ENCODE measurements around the gene CAMK2B. TPM values are rescaled to one million over a fixed set of nuclear protein-coding genes. Genes with fewer than 3 reads are reported as not detected.
A peak's percentile ranks its signal among the peaks of the same experiment; 100 is the strongest.

Gene CAMK2B
- total and polyA plus RNA-seq, 7 experiments from 2014 or later = 0.12 to 0.61 TPM; not detected in 5

DNA sequence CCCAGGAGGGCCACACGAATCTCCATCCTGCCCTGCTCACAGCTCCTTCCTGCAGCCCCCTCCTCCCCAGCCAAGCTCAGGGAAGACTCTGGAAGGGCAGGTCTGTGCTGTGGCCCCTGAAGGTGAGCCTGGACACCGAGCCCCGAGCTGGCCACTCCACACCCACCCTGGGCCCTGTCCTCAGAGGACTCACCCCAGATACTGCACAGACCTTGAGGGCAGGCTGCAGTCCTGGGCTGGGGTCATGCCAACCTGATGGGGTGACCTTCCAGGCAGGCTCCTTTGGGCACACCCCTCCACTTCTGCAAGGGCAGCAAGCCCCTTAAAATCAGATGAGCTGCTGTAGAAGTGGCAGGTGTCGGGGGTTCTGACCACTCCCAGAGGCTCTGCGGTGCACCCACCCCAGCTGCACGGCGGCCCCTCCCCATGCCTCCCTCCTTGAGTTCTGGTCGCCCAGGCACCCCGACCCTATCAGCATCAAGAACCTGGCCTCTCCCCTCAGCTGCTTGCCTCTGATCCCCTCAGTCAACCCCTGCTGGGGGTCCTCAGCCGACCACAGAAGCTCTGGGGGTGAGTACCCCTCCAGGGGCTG is 100.3 kb downstream of the CAMK2B start:
- Histone ChIP-seq H3K27ac (ENCODE audit: low read depth, low read length) (no peak overlapping the region), H3K4me1 (ENCODE audit: control insufficient read depth in 2 of 2, insufficient read depth in 2 of 2, low read length in 2 of 2) (no peaks in the 10 kb centered on the region), H3K36me3 (ENCODE audit: control insufficient read depth in 2 of 3, insufficient read depth in 3 of 3, low read length in 3 of 3) (no peaks in the 10 kb centered on the region), H3K4me3 (ENCODE audit: low read length) (no peak overlapping the region), H3K27me3 (ENCODE audit: control insufficient read depth in 2 of 2, insufficient read depth in 2 of 2, low read length in 2 of 2) (no peaks in the 10 kb centered on the region), H3K9me3 (ENCODE audit: control insufficient read depth in 2 of 3, low read length in 3 of 3) (no peaks in the 10 kb centered on the region)
- no peaks in the 10 kb centered on the region for H3K36me3 Mint-ChIP-seq
- ChIA-PET POLR2A (no interaction called here), CTCF (no interaction called here)
- no peaks in the 10 kb centered on the region for H3K9me3 Mint-ChIP-seq
- intact Hi-C loops (cut with micrococcal nuclease) = no loop called here
- peaks cover 0 to 4% (median 0%) of the 10 kb centered on the region in 5 donors for H3K27me3 Mint-ChIP-seq
- H3K4me3 Mint-ChIP-seq = no peak overlapping the region
- no peak overlapping the region for H3K27ac Mint-ChIP-seq
- DNase-seq = no peak
- peaks cover 0 to 3% (median 0%) of the 10 kb centered on the region in 7 donors for H3K4me1 Mint-ChIP-seq
- no peak for ATAC-seq

DNA sequence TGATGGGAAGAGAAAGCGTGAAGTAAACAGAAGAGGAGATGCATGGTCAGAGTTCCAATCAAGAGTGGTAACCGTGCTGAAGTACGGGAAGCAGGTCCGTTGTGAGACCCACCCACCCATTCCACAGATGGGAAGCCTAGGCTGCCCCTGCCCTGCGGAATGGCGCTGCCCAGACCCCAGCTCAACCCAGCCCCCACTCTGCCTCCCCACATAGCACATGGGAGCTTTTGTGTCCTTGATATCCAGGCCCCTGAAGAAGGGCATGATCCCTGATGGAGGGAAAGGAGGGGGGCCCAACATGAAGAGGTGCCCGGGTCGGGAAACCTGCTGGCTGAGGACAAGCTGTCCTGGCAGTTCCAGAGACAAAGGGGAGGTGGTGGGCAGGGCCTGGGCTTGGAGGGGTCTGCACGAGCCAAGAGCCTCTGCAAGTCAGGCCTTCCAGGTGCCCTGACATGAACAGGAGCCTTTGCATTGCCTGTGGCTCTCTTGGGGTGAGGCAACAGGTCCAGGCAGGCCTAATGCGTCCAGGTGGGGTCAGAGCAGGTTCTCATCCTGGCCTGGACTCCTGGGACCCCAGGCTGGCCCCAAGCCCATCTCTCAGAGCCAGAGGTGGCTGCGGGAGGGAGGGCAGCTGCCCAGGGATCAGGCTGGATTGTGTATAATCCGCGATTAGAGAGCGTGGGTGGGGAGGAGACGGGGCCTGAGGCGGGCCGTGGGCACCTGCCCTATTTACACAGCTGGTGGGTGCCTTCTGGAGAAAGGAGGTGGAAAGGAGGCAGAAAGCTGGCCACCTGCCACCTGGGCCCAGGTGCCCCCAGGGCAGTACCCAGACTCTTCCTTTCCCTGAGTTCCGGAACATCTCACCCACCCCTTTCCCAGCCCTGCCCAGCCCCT is 101.1 kb downstream of the CAMK2B start:
- H3K27ac ChIP-seq (ENCODE audit: low read depth, low read length) = no peak overlapping the region
- intact Hi-C loops (cut with micrococcal nuclease) = no loop called here
- no peak for DNase-seq
- peaks cover 0 to 4% (median 0%) of the 10 kb centered on the region in 5 donors for H3K27me3 Mint-ChIP-seq
- no peak overlapping the region for H3K4me3 ChIP-seq (ENCODE audit: low read length)
- no peaks in the 10 kb centered on the region for H3K27me3 ChIP-seq (ENCODE audit: control insufficient read depth in 2 of 2, insufficient read depth in 2 of 2, low read length in 2 of 2)
- CTCF ChIA-PET = no interaction called here
- POLR2A ChIA-PET = no interaction called here
- H3K27ac Mint-ChIP-seq = no peak overlapping the region
- H3K4me1 Mint-ChIP-seq = peaks cover 0 to 3% (median 0%) of the 10 kb centered on the region in 7 donors
- no peaks in the 10 kb centered on the region for H3K9me3 ChIP-seq (ENCODE audit: control insufficient read depth in 2 of 3, low read length in 3 of 3)
- H3K36me3 ChIP-seq (ENCODE audit: control insufficient read depth in 2 of 3, insufficient read depth in 3 of 3, low read length in 3 of 3) = no peaks in the 10 kb centered on the region
- no peak overlapping the region for H3K4me3 Mint-ChIP-seq
- ATAC-seq = no peak
- H3K9me3 Mint-ChIP-seq = no peaks in the 10 kb centered on the region
- H3K36me3 Mint-ChIP-seq = no peaks in the 10 kb centered on the region
- no peaks in the 10 kb centered on the region for H3K4me1 ChIP-seq (ENCODE audit: control insufficient read depth in 2 of 2, insufficient read depth in 2 of 2, low read length in 2 of 2)

DNA sequence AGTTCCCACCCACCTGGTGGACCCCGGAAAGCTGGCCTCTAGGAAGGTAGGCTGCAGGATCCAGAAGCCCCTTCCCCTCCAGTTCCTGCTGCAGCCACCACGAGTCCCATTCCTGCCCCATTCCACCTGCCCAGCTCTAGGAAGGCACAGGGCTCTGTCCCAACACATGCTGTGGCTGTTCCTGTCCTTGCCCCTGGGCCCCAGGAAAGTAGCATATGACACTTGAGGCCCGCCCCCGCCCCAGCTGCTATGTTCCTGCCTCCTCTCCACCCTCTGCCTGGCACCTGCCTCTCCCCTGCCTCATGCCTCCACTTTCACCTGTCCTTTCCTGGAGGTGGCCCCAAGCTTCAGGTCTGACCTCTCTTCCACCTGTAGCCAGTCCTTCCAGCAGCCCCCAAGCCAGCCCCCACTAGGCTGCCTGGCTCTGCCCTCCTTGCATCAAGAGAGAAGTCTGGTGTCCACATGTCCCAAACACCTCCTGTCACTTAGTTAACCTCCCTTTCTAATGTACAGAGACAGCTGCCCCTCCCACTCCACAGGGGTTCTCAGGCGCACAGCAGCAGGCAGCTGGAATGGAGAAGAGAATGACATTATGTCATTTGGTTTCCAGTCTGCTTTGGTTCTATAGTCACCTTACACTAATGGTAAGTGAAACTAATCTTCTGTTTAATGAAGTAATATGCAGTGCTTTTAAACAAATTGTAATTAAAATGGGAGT is 101.9 kb downstream of the CAMK2B start:
- Mint-ChIP-seq H3K27ac (no peak overlapping the region), H3K27me3 (peaks cover 0 to 4% (median 0%) of the 10 kb centered on the region in 5 donors), H3K36me3 (no peaks in the 10 kb centered on the region), H3K9me3 (no peaks in the 10 kb centered on the region), H3K4me3 (no peak overlapping the region), H3K4me1 (peaks cover 0 to 3% (median 0%) of the 10 kb centered on the region in 7 donors)
- ChIA-PET CTCF (no interaction called here), POLR2A (no interaction called here)
- DNase-seq (no peak), ATAC-seq (no peak)
- H3K27ac ChIP-seq (ENCODE audit: low read depth, low read length) = no peak overlapping the region
- H3K27me3 ChIP-seq (ENCODE audit: control insufficient read depth in 2 of 2, insufficient read depth in 2 of 2, low read length in 2 of 2) = no peaks in the 10 kb centered on the region
- no peaks in the 10 kb centered on the region for H3K9me3 ChIP-seq (ENCODE audit: control insufficient read depth in 2 of 3, low read length in 3 of 3)
- H3K4me3 ChIP-seq (ENCODE audit: low read length) = no peak overlapping the region
- intact Hi-C loops (cut with micrococcal nuclease) = no loop called here
- no peaks in the 10 kb centered on the region for H3K4me1 ChIP-seq (ENCODE audit: control insufficient read depth in 2 of 2, insufficient read depth in 2 of 2, low read length in 2 of 2)
- no peaks in the 10 kb centered on the region for H3K36me3 ChIP-seq (ENCODE audit: control insufficient read depth in 2 of 3, insufficient read depth in 3 of 3, low read length in 3 of 3)

DNA sequence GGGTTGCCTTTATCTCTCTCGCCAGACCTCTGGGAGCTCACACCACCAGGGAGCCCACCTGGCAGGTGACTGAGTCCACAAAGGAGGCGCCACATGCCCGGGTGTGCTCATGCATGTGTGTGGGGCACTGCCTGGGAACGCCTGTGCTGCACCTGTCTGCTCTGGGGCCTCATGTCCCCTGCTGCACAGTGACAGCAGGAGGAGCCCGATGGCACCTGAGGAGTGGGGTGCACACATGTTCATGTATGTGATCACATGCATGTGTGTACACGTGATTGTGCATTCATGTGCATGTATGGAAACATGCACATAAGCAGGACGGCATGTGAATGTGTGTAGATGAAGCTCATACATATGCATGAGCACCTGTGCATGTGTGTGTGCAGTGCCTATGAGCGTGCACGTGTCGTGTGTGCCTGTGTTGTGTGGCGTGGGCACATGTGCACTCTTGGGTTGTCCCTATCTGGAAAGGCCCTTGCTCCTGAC is 102.6 kb downstream of the CAMK2B start:
- ChIA-PET POLR2A (no interaction called here), CTCF (interaction anchor here (0.6 kb wide), 1 partner anchor 10 kb away, joined by 3 read pairs; no protein-coding TSS in a partner anchor)
- Histone ChIP-seq H3K27ac (ENCODE audit: low read depth, low read length) (no peak overlapping the region), H3K27me3 (ENCODE audit: control insufficient read depth in 2 of 2, insufficient read depth in 2 of 2, low read length in 2 of 2) (no peaks in the 10 kb centered on the region), H3K4me1 (ENCODE audit: control insufficient read depth in 2 of 2, insufficient read depth in 2 of 2, low read length in 2 of 2) (no peaks in the 10 kb centered on the region), H3K9me3 (ENCODE audit: control insufficient read depth in 2 of 3, low read length in 3 of 3) (no peaks in the 10 kb centered on the region), H3K4me3 (ENCODE audit: low read length) (no peak overlapping the region), H3K36me3 (ENCODE audit: control insufficient read depth in 2 of 3, insufficient read depth in 3 of 3, low read length in 3 of 3) (no peaks in the 10 kb centered on the region)
- intact Hi-C loops (cut with micrococcal nuclease) = no loop called here
- no peaks in the 10 kb centered on the region for H3K9me3 Mint-ChIP-seq
- ATAC-seq (no peak), DNase-seq (no peak)
- H3K4me3 Mint-ChIP-seq = no peak overlapping the region
- peaks cover 0 to 3% (median 0%) of the 10 kb centered on the region in 7 donors for H3K4me1 Mint-ChIP-seq
- no peaks in the 10 kb centered on the region for H3K36me3 Mint-ChIP-seq
- peaks cover 0 to 4% (median 0%) of the 10 kb centered on the region in 5 donors for H3K27me3 Mint-ChIP-seq
- H3K27ac Mint-ChIP-seq = no peak overlapping the region

DNA sequence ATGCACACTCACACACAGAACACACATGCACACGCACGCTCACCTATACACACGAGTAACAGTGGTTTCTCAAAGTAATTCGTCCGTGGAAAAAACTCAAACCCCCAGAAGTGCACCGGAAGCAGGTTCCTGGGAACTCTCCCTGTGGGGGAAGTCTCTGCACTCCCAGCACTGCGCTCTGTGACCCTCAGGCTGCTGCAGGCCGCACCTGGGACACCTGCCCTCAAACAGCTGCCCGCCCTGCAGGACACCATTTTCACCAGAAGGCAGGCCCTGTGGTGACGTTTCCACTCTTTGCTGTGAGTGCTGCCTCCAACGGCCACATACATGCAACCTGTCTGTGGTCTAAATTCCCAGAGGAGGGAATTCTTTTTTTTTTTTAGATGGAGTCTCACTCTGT is 103.3 kb downstream of the CAMK2B start:
- H3K9me3 Mint-ChIP-seq = no peaks in the 10 kb centered on the region
- H3K36me3 Mint-ChIP-seq = no peaks in the 10 kb centered on the region
- ATAC-seq (no peak), DNase-seq (no peak)
- H3K27me3 ChIP-seq (ENCODE audit: control insufficient read depth in 2 of 2, insufficient read depth in 2 of 2, low read length in 2 of 2) = no peaks in the 10 kb centered on the region
- intact Hi-C loops (cut with micrococcal nuclease) = no loop called here
- no peak overlapping the region for H3K4me3 Mint-ChIP-seq
- peaks cover 0 to 3% (median 0%) of the 10 kb centered on the region in 7 donors for H3K4me1 Mint-ChIP-seq
- H3K27ac ChIP-seq (ENCODE audit: low read depth, low read length) = no peak overlapping the region
- peak overlapping the region in 1 of 9 donors; percentile 1 for H3K27ac Mint-ChIP-seq
- POLR2A ChIA-PET = no interaction called here
- H3K4me1 ChIP-seq (ENCODE audit: control insufficient read depth in 2 of 2, insufficient read depth in 2 of 2, low read length in 2 of 2) = no peaks in the 10 kb centered on the region
- CTCF ChIA-PET = interaction anchor here (0.6 to 0.7 kb wide), 2 partner anchors 11 to 886 kb away, joined by 3 read pairs; no protein-coding TSS in a partner anchor
- H3K36me3 ChIP-seq (ENCODE audit: control insufficient read depth in 2 of 3, insufficient read depth in 3 of 3, low read length in 3 of 3) = no peaks in the 10 kb centered on the region
- no peaks in the 10 kb centered on the region for H3K9me3 ChIP-seq (ENCODE audit: control insufficient read depth in 2 of 3, low read length in 3 of 3)
- peaks cover 0 to 4% (median 0%) of the 10 kb centered on the region in 5 donors for H3K27me3 Mint-ChIP-seq
- no peak overlapping the region for H3K4me3 ChIP-seq (ENCODE audit: low read length)

DNA sequence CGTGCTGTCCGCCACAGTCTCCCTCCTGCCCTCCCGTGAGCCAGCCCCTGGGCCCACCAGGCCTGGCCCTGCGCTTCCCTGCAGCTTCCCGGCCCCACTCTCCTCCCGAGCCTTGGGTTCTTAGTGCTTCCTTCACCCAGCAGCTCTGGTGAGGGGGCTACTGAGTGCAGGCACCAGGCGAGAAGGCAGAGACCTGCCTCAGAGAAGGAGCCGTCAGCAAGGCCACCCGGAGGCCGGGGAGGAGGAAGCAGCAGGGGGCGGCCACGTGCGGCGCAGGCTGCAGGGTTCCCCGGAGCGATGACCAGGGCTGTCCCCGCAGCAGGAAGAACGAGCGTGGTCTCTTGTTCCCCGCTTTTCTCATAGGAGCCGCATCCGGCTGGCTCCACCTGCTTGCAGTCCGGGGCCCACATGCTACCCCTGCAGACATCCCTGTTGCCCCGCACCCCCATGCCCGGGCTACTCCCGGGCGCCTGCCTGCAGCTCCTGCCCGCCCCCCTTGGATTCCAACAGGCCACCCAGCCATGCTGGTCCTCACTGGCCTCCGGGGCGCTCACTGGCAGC is 104.1 kb downstream of the CAMK2B start:
- Histone ChIP-seq H3K9me3 (ENCODE audit: control insufficient read depth in 2 of 3, low read length in 3 of 3) (no peaks in the 10 kb centered on the region), H3K27me3 (ENCODE audit: control insufficient read depth in 2 of 2, insufficient read depth in 2 of 2, low read length in 2 of 2) (no peaks in the 10 kb centered on the region), H3K36me3 (ENCODE audit: control insufficient read depth in 2 of 3, insufficient read depth in 3 of 3, low read length in 3 of 3) (no peaks in the 10 kb centered on the region), H3K27ac (ENCODE audit: low read depth, low read length) (no peak overlapping the region), H3K4me1 (ENCODE audit: control insufficient read depth in 2 of 2, insufficient read depth in 2 of 2, low read length in 2 of 2) (no peaks in the 10 kb centered on the region), H3K4me3 (ENCODE audit: low read length) (no peak overlapping the region)
- Mint-ChIP-seq H3K27me3 (peaks cover 0 to 4% (median 0%) of the 10 kb centered on the region in 5 donors), H3K36me3 (no peaks in the 10 kb centered on the region), H3K9me3 (no peaks in the 10 kb centered on the region), H3K27ac (no peak overlapping the region), H3K4me3 (no peak overlapping the region), H3K4me1 (peaks cover 0 to 1% (median 0%) of the 10 kb centered on the region in 7 donors)
- POLR2A ChIA-PET = no interaction called here
- intact Hi-C loops (cut with micrococcal nuclease) = no loop called here
- CTCF ChIA-PET = interaction anchor here (0.6 kb wide), 1 partner anchor 246 kb away, joined by 3 read pairs; no protein-coding TSS in a partner anchor
- no peak for DNase-seq
- ATAC-seq = no peak

Data from naive thymus-derived CD4-positive, alpha-beta T cell (primary cell).